NK-92 (cell line): ENCODE data around the gene SBNO2.
"Not testable (repeated sequence)": the region's sequence is repeated elsewhere in the genome, so short reads cannot be mapped to it uniquely, and the experiment has no call there.

Experiments used
- DNase-seq: peaks from one replicate; lab custom pipeline; 2025; ENCODE audit not compliant: unreplicated experiment; lab: John Stamatoyannopoulos, UW

Gene SBNO2

GRCh38 chr19:1119475-1120217 is 54.4 kb downstream of the SBNO2 start:
- no peak for DNase-seq

- no peak for DNase-seq
These were observed 55.1 kb downstream of the SBNO2 start for GRCh38 chr19:1118999-1119398.

GRCh38 chr19:1117654-1118053 is 56.4 kb downstream of the SBNO2 start:
- no peak for DNase-seq

GRCh38 chr19:1116726-1117581 is 57.1 kb downstream of the SBNO2 start:
- no peak for DNase-seq

GRCh38 chr19:1115646-1116420 is 58.2 kb downstream of the SBNO2 start:
- no peak for DNase-seq

- not testable (repeated sequence) for DNase-seq
These were observed 59.3 kb downstream of the SBNO2 start for GRCh38 chr19:1114728-1115127.

- no peak for DNase-seq
These were observed 60.0 kb downstream of the SBNO2 start for GRCh38 chr19:1113986-1114483.

- DNase-seq: no peak
These were observed 60.8 kb downstream of the SBNO2 start for GRCh38 chr19:1113030-1113985.

- DNase-seq: no peak
These were observed 61.6 kb downstream of the SBNO2 start for GRCh38 chr19:1112268-1113029.

- no peak for DNase-seq
These were observed 62.3 kb downstream of the SBNO2 start for GRCh38 chr19:1111641-1112267.

- DNase-seq: no peak
These were observed 63.0 kb downstream of the SBNO2 start for GRCh38 chr19:1110809-1111640.

- no peak for DNase-seq
These were observed 64.1 kb downstream of the SBNO2 start for GRCh38 chr19:1109697-1110671.

GRCh38 chr19:1109032-1109551 is 65.0 kb downstream of the SBNO2 start:
- DNase-seq: no peak

GRCh38 chr19:1108291-1109031 is 65.6 kb downstream of the SBNO2 start:
- no peak for DNase-seq

GRCh38 chr19:1107661-1108261 is 66.3 kb downstream of the SBNO2 start:
- no peak for DNase-seq
